Stimulated activated CD8-positive, alpha-beta memory T cell treated with anti-CD3 and anti-CD28 coated beads, Interleukin-2, amount 100 ng/mL, for 48 hours (primary cell): ENCODE measurements around the gene GNG4.
"Not testable (repeated sequence)": the region's sequence is repeated elsewhere in the genome, so short reads cannot be mapped to it uniquely, and the experiment has no call there.

Source experiments
- DNase-seq, 2 donors: peaks; one replicate each; pipeline ENCODE4 v3.0.0-alpha.2; 2020; ENCODE audit warnings: low read depth in 2 of 2

Gene GNG4

GRCh38 chr1:235625831-235626230, 23.8 kb downstream of the GNG4 start:
- DNase-seq: no peak

GRCh38 chr1:235625340-235625739, 24.2 kb downstream of the GNG4 start:
- DNase-seq: no peak

- DNase-seq: no peak
Measured at GRCh38 chr1:235624721-235625333, 24.8 kb downstream of the GNG4 start.

GRCh38 chr1:235622936-235623779, 26.4 kb downstream of the GNG4 start:
- DNase-seq: no peak

GRCh38 chr1:235619149-235619548, 30.4 kb downstream of the GNG4 start:
- not testable (repeated sequence) for DNase-seq

- DNase-seq: no peak
Measured at GRCh38 chr1:235617808-235618207, 31.8 kb downstream of the GNG4 start.

GRCh38 chr1:235617140-235617539, 32.4 kb downstream of the GNG4 start:
- no peak for DNase-seq

- DNase-seq: no peak
Measured at GRCh38 chr1:235614442-235614954, 35.1 kb downstream of the GNG4 start.

GRCh38 chr1:235613602-235614001, 36.0 kb downstream of the GNG4 start:
- no peak for DNase-seq

- no peak for DNase-seq
Measured at GRCh38 chr1:235612761-235613160, 36.8 kb downstream of the GNG4 start.

GRCh38 chr1:235610157-235610556, 39.4 kb downstream of the GNG4 start:
- DNase-seq: no peak

GRCh38 chr1:235608278-235608677, 41.3 kb downstream of the GNG4 start:
- DNase-seq: no peak

- no peak for DNase-seq
Measured at GRCh38 chr1:235607284-235607683, 42.3 kb downstream of the GNG4 start.

- DNase-seq: no peak
Measured at GRCh38 chr1:235601104-235601503, 48.5 kb downstream of the GNG4 start.

- no peak for DNase-seq
Measured at GRCh38 chr1:235599536-235599935, 50.0 kb downstream of the GNG4 start.

- no peak for DNase-seq
Measured at GRCh38 chr1:235597867-235598553, 51.6 kb downstream of the GNG4 start.

GRCh38 chr1:235595079-235595478, 54.5 kb downstream of the GNG4 start:
- DNase-seq: no peak

GRCh38 chr1:235594281-235594895, 55.2 kb downstream of the GNG4 start:
- DNase-seq: not testable (repeated sequence)

GRCh38 chr1:235588916-235589515, 60.6 kb downstream of the GNG4 start:
- no peak for DNase-seq

- DNase-seq: no peak
Measured at GRCh38 chr1:235588156-235588555, 61.4 kb downstream of the GNG4 start.

GRCh38 chr1:235586992-235587391, 62.6 kb downstream of the GNG4 start:
- DNase-seq: no peak

GRCh38 chr1:235586413-235586812, 63.2 kb downstream of the GNG4 start:
- no peak for DNase-seq
